Hepatocyte (in vitro differentiated cells): ENCODE data around the gene RASGEF1C. TPM values are rescaled to one million over a fixed set of nuclear protein-coding genes. Genes with fewer than 3 reads are reported as not detected.
A peak's percentile ranks its signal among the peaks of the same experiment; 100 is the strongest.

Source experiments
- DNase-seq: peaks from one replicate; pipeline ENCODE4 v3.0.0-alpha.2; 2016; ENCODE audit warnings: low spot score
- H2AFZ ChIP-seq: fragments of 200-600 bp; sonication (generic); 2 replicates; pipeline ENCODE4 v1.6.0; 2016; ENCODE audit warnings: antibody characterized with exemption, mild to moderate bottlenecking
- H3K27ac ChIP-seq: fragments of 200-600 bp; sonication (generic); 2 replicates; pipeline ENCODE4 v1.5.1; 2016; ENCODE audit warnings: mild to moderate bottlenecking
- H3K27me3 ChIP-seq: fragments of 200-600 bp; sonication (generic); 2 replicates; pipeline ENCODE4 v1.6.1; 2016
- H3K36me3 ChIP-seq: fragments of 200-600 bp; sonication (generic); replicated peaks from 2 replicates; pipeline ENCODE4 v1.5.1; 2016; ENCODE audit warnings: low read depth; ENCODE audit not compliant: insufficient read depth
- H3K4me1 ChIP-seq: fragments of 200-600 bp; sonication (generic); 2 replicates; pipeline ENCODE4 v1.5.1; 2016; ENCODE audit warnings: mild to moderate bottlenecking, moderate library complexity; ENCODE audit not compliant: insufficient read depth
- H3K4me2 ChIP-seq: fragments of 200-600 bp; sonication (generic); 2 replicates; pipeline ENCODE4 v1.6.0; 2016
- H3K4me3 ChIP-seq: fragments of 200-600 bp; sonication (generic); 2 replicates; pipeline ENCODE4 v1.5.1; 2016; ENCODE audit warnings: mild to moderate bottlenecking
- H3K79me2 ChIP-seq: fragments of 200-600 bp; sonication (generic); 2 replicates; pipeline ENCODE4 v1.6.0; 2017; ENCODE audit warnings: mild to moderate bottlenecking
- H3K9me2 ChIP-seq: fragments of 200-600 bp; sonication (generic); replicated peaks from 2 replicates; pipeline ENCODE4 v1.6.0; 2017; ENCODE audit warnings: mild to moderate bottlenecking; ENCODE audit not compliant: insufficient read depth
- H3K9me3 ChIP-seq: fragments of 200-600 bp; sonication (generic); 2 replicates; pipeline ENCODE4 v1.5.1; 2016; ENCODE audit warnings: low read depth, mild to moderate bottlenecking
- H4K20me1 ChIP-seq: fragments of 200-600 bp; sonication (generic); 2 replicates; pipeline ENCODE4 v1.6.0; 2016; ENCODE audit warnings: mild to moderate bottlenecking; ENCODE audit not compliant: insufficient read depth, poor library complexity, severe bottlenecking
- EZH2 ChIP-seq: fragments of 200-600 bp; sonication (generic); IDR thresholded peaks from 2 replicates; pipeline ENCODE4 v1.6.1; 2016; ENCODE audit warnings: antibody characterized with exemption, mild to moderate bottlenecking, borderline replicate concordance
- EZH2phosphoT487 ChIP-seq: fragments of 200-600 bp; sonication (generic); IDR thresholded peaks from one replicate; pipeline ENCODE4 v1.6.1; 2018; ENCODE audit warnings: antibody characterized with exemption, mild to moderate bottlenecking, low read depth, moderate library complexity; ENCODE audit not compliant: unreplicated experiment, severe bottlenecking
- WGBS: methylation state at CpG from one replicate; pipeline ENCODE4 v1.1.6; 2016; ENCODE audit warnings: low lambda C conversion rate; ENCODE audit errors: missing lambda C conversion rate; 5-methylcytosine and 5-hydroxymethylcytosine counted together
- polyA plus RNA-seq: library from polyadenylated mRNA; unstranded; fragments of >200 nt; fragmentation: Nextera tagmentation; extraction: Ambion mirVana; gene quantifications from 2 replicates; pipeline ENCODE4 v1.2.1, GENCODE V29; 2016
- total RNA-seq: library from RNA; depleted of rRNA; stranded (reverse); fragments of >200 nt; gene quantifications from 2 replicates; pipeline ENCODE4 v1.2.3, GENCODE V29; 2014
- TF ChIP-seq, protein P1 (sequence below): fragments of 200-600 bp; sonication (generic); IDR thresholded peaks from 2 replicates; pipeline ENCODE4 v1.5.1; 2016; ENCODE audit warnings: antibody characterized with exemption, mild to moderate bottlenecking; ENCODE audit not compliant: poor library complexity

The RASGEF1C gene
- total and polyA plus RNA-seq, 2 experiments from 2014 or later, result not detected

DNA sequence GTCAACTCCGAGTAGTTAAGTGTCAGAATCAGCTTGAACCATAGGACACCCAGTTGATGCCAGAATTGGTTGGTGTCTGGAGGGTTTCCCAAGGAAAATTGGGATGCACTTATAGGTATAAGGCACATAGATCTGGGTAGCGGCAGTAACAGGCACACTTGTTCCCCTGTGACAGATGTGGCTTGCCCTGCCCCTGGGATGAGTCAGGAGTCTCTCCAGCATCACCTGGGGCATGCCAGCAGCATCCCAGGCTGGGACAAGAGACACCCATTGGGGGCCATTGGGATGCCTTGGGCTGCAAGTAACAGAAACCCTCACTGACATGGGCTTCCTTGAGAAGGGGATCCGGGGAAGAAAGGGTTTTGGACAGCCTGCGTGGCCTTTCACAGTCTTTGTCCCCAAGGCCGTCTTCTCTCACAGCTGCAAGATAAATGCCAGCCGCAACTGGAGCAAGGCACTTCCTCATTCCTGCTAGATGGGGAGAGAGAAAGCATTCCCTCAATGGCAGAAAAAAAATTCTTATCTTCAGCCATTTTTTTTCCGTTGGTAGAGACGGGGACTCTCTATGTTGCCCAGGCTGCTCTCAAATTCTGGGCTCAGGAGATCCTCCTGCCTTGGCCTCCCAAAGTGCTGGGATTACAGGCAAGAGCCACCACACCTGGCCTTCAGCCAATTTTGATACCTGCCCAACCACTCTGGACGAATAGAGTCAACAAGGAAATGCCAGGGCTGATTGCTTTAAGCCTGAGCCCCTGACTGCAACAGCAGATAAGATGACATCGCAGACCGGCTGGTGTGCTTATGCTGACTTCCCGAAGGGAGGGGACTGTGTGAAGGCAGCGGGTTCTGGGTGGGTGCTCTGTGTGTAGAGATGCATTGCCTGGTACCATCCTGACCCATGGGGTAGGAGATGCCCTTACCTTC, 124.1 kb downstream of the RASGEF1C start:
- peak; percentile 79 for DNase-seq
- no peaks in the 10 kb centered on the region for H3K9me2 ChIP-seq
- no peak overlapping the region for H3K4me3 ChIP-seq
- H3K27me3 ChIP-seq, result no peaks in the 10 kb centered on the region
- no peaks in the 10 kb centered on the region for H3K36me3 ChIP-seq
- H4K20me1 ChIP-seq, result no peaks in the 10 kb centered on the region
- H3K4me1 ChIP-seq, result no peaks in the 10 kb centered on the region
- no peak for TF ChIP-seq EZH2phosphoT487
- no peak for TF ChIP-seq EZH2
- TF ChIP-seq, protein P1, sequence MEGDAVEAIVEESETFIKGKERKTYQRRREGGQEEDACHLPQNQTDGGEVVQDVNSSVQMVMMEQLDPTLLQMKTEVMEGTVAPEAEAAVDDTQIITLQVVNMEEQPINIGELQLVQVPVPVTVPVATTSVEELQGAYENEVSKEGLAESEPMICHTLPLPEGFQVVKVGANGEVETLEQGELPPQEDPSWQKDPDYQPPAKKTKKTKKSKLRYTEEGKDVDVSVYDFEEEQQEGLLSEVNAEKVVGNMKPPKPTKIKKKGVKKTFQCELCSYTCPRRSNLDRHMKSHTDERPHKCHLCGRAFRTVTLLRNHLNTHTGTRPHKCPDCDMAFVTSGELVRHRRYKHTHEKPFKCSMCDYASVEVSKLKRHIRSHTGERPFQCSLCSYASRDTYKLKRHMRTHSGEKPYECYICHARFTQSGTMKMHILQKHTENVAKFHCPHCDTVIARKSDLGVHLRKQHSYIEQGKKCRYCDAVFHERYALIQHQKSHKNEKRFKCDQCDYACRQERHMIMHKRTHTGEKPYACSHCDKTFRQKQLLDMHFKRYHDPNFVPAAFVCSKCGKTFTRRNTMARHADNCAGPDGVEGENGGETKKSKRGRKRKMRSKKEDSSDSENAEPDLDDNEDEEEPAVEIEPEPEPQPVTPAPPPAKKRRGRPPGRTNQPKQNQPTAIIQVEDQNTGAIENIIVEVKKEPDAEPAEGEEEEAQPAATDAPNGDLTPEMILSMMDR, result no peak
- 34% methylated on average over 13 of the region's 13 CpGs for WGBS
- no peaks in the 10 kb centered on the region for H3K79me2 ChIP-seq
- H2AFZ ChIP-seq, result no peak overlapping the region
- H3K4me2 ChIP-seq, result peak overlapping the region; percentile 53
- no peaks in the 10 kb centered on the region for H3K9me3 ChIP-seq
- peak overlapping the region; percentile 54 for H3K27ac ChIP-seq

DNA sequence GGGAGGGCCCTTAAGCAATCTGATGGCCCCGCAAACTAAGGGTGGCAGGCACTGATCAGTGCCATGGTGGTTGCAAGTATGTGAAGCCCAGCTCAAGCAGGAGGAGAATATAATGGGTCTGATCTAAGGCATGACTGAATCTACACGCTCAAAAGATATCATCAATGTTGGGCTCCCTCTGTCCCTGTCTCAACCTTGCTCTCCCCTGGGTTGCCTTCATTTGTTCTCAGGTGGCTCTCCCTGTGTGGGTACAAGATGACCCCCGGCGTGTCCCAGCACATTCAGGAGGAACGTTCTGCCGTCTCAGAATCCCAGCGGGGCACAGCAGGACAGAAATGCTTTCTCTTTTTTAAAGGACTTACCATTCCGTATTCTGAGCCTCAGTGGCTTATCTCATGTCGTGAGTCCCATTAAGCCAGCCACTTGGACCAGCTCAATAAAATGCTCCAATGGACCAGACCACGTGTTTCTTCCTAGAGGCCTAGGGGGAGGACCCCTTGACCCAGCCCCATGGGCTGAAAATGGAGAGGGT, 125.4 kb downstream of the RASGEF1C start:
- Histone ChIP-seq H3K27me3 (no peaks in the 10 kb centered on the region), H3K4me3 (no peak overlapping the region), H3K9me2 (no peaks in the 10 kb centered on the region), H3K4me2 (no peak overlapping the region), H3K4me1 (no peaks in the 10 kb centered on the region), H4K20me1 (no peaks in the 10 kb centered on the region), H3K9me3 (no peaks in the 10 kb centered on the region), H3K36me3 (no peaks in the 10 kb centered on the region), H3K79me2 (no peaks in the 10 kb centered on the region), H2AFZ (no peak overlapping the region), H3K27ac (no peak overlapping the region)
- 72% methylated on average over 10 of the region's 10 CpGs for WGBS
- no peak for TF ChIP-seq EZH2phosphoT487
- no peak for TF ChIP-seq EZH2
- TF ChIP-seq, protein P1, result no peak
- no peak for DNase-seq

DNA sequence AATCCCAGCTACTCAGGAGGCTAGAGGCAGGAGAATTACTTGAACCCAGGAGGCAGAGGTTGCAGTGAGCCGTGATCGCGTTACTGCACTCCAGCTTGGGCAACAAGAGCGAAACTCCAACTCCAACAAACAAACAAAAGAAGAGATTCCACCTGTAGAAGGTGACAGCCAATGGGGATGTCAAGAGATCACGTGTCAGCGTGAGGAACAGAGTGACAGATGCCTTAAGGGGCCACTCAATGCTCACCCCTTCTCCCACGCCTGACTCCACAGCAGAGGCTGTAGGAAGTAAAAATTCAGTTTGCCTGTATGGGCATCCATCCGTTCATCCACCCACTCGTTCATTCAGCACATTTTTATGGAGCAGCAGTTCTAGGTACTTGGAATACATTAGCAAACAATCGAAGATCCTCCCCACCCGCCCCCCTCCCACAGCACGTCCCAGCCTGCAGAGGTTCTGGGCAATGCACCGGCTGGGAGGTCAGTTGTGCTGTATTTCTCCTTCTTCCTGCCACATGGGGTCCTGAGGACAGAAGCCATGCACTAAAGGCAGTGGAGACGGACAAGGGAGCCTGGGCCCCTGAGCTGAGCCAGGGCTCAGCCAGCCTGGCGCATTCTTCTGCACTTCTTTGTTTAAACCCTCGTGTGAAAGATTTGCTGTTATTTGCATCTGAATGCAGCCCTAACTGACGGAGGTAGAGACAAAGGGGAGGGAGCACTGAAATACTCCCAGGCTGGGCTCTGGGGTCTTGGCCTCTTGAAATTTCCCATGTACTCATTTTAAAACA, 126.2 kb downstream of the RASGEF1C start:
- no peak overlapping the region for H3K4me3 ChIP-seq
- H2AFZ ChIP-seq, result no peak overlapping the region
- DNase-seq, result no peak
- H3K4me2 ChIP-seq, result no peak overlapping the region
- H3K4me1 ChIP-seq, result no peaks in the 10 kb centered on the region
- H4K20me1 ChIP-seq, result no peaks in the 10 kb centered on the region
- no peaks in the 10 kb centered on the region for H3K9me2 ChIP-seq
- WGBS, result 57% methylated on average over 17 of the region's 17 CpGs
- H3K27me3 ChIP-seq, result no peaks in the 10 kb centered on the region
- H3K27ac ChIP-seq, result no peak overlapping the region
- no peaks in the 10 kb centered on the region for H3K79me2 ChIP-seq
- H3K36me3 ChIP-seq, result no peaks in the 10 kb centered on the region
- TF ChIP-seq EZH2 (no peak), EZH2phosphoT487 (no peak)
- TF ChIP-seq, protein P1, result no peak
- no peaks in the 10 kb centered on the region for H3K9me3 ChIP-seq
